Measurements from ENCODE around the gene HYAL1.
A peak's percentile ranks its signal among the peaks of the same experiment; 100 is the strongest.

The HYAL1 gene

GRCh38 chr3:50259432-50260026 is 43.8 kb downstream of the HYAL1 start:
- DNase-seq (ENCODE audit: low read depth) = no peak
- TF ChIP-seq CTCF (IDR thresholded peaks at IDR 0.05; ENCODE audit: low read length, missing control alignments) = no peak
- no peak overlapping the region for H3K4me3 ChIP-seq (replicated peaks; ENCODE audit: low read depth, low read length)

- H3K4me3 ChIP-seq (replicated peaks; ENCODE audit: low read depth, low read length) = no peak overlapping the region
- DNase-seq (ENCODE audit: low read depth) = no peak
- no peak for TF ChIP-seq CTCF (IDR thresholded peaks at IDR 0.05; ENCODE audit: low read length, missing control alignments)
Observed at GRCh38 chr3:50258979-50259378, 44.4 kb downstream of the HYAL1 start.

GRCh38 chr3:50258029-50258680 is 45.2 kb downstream of the HYAL1 start:
- no peak for TF ChIP-seq CTCF (IDR thresholded peaks at IDR 0.05; ENCODE audit: low read length, missing control alignments)
- DNase-seq (ENCODE audit: low read depth) = no peak
- H3K4me3 ChIP-seq (replicated peaks; ENCODE audit: low read depth, low read length) = no peak overlapping the region

GRCh38 chr3:50256978-50257890 is 46.1 kb downstream of the HYAL1 start:
- peak; percentile 63 for TF ChIP-seq CTCF (IDR thresholded peaks at IDR 0.05; ENCODE audit: low read length, missing control alignments)
- peak; percentile 51 for DNase-seq (ENCODE audit: low read depth)
- no peak overlapping the region for H3K4me3 ChIP-seq (replicated peaks; ENCODE audit: low read depth, low read length)

- no peak overlapping the region for H3K4me3 ChIP-seq (replicated peaks; ENCODE audit: low read depth, low read length)
- DNase-seq (ENCODE audit: low read depth) = no peak
- no peak for TF ChIP-seq CTCF (IDR thresholded peaks at IDR 0.05; ENCODE audit: low read length, missing control alignments)
Observed at GRCh38 chr3:50255251-50255615, 48.1 kb downstream of the HYAL1 start.

- no peak overlapping the region for H3K4me3 ChIP-seq (replicated peaks; ENCODE audit: low read depth, low read length)
- DNase-seq (ENCODE audit: low read depth) = peak; percentile 86
Observed at GRCh38 chr3:50254577-50255250, 48.7 kb downstream of the HYAL1 start.

More at GRCh38 chr3:50254577-50255250, 48.7 kb downstream of the HYAL1 start:
- TF ChIP-seq CTCF (IDR thresholded peaks at IDR 0.05; ENCODE audit: low read length, missing control alignments) = no peak

Data from fibroblast of pulmonary artery (primary cell).